OCI-LY3 (cell line): ENCODE results near the gene RAB6A.

Experiments
- H2AFZ ChIP-seq: fragments of 200-600, 300-600 bp; shearing (Covaris generic); 2 replicates; pipeline ENCODE4 v1.6.0; 2014; ENCODE audit warnings: antibody characterized with exemption, low read depth, low read length
- H3K27ac ChIP-seq: fragments of 200-600, 300-600 bp; sonication (generic); 2 replicates; pipeline ENCODE4 v1.5.1; 2014; ENCODE audit warnings: mild to moderate bottlenecking, low read length, moderate library complexity, mixed read lengths
- H3K27me3 ChIP-seq: fragments of 200-600, 300-600 bp; sonication (generic); 2 replicates; pipeline ENCODE4 v1.6.1; 2014; ENCODE audit warnings: low read depth, low read length, mixed read lengths
- H3K36me3 ChIP-seq: fragments of 200-600, 300-600 bp; sonication (generic); replicated peaks from 2 replicates; pipeline ENCODE3; 2014; ENCODE audit warnings: low read depth, low read length, mixed read lengths
- H3K4me1 ChIP-seq: fragments of 300-600, 200-600 bp; sonication (generic); 2 replicates; pipeline ENCODE4 v1.6.1; 2014; ENCODE audit warnings: low read length, mixed read lengths
- H3K4me2 ChIP-seq: fragments of 200-600, 300-600 bp; sonication (generic); 2 replicates; pipeline ENCODE4 v1.6.1; 2014; ENCODE audit warnings: low read length, mixed read lengths
- H3K4me3 ChIP-seq: fragments of 300-600, 200-600 bp; sonication (generic); 2 replicates; pipeline ENCODE4 v1.5.1; 2014; ENCODE audit warnings: antibody characterized with exemption, mild to moderate bottlenecking, low read length, moderate library complexity
- H3K79me2 ChIP-seq: fragments of 300-600, 200-600 bp; shearing (Covaris generic); 2 replicates; pipeline ENCODE4 v1.6.1; 2014; ENCODE audit warnings: mild to moderate bottlenecking, low read length, mixed read lengths
- H3K9ac ChIP-seq: fragments of 300-600, 200-600 bp; shearing (Covaris generic); 2 replicates; pipeline ENCODE4 v1.6.0; 2014; ENCODE audit warnings: mild to moderate bottlenecking, low read length, moderate library complexity
- H3K9me3 ChIP-seq: fragments of 200-600, 300-600 bp; shearing (Covaris generic); 2 replicates; pipeline ENCODE4 v1.6.1; 2014; ENCODE audit warnings: low read length, mixed read lengths; ENCODE audit not compliant: insufficient read depth
- H4K20me1 ChIP-seq: fragments of 200-600, 300-600 bp; sonication (generic); 2 replicates; pipeline ENCODE4 v1.6.1; 2016; ENCODE audit warnings: low read length, mixed read lengths; ENCODE audit not compliant: insufficient read depth
- CTCF ChIP-seq: fragments of 200-600, 300-600 bp; sonication (generic); IDR thresholded peaks from 2 replicates; pipeline ENCODE4 v1.5.1; 2014; ENCODE audit warnings: antibody characterized with exemption, low read length, low read depth
- EZH2phosphoT487 ChIP-seq: fragments of 200-600 bp; shearing (Covaris generic); IDR thresholded peaks from 2 replicates; pipeline ENCODE4 v1.6.1; 2018; ENCODE audit warnings: antibody characterized with exemption, mixed run types, low read depth

Gene RAB6A

GRCh38 chr11:73654482-73655021, 106.3 kb downstream of the RAB6A start:
- Histone ChIP-seq H3K4me1 (no peaks in the 10 kb centered on the region), H4K20me1 (no peaks in the 10 kb centered on the region), H3K27me3 (no peaks in the 10 kb centered on the region), H3K27ac (no peak overlapping the region), H3K79me2 (no peaks in the 10 kb centered on the region), H3K9ac (no peak overlapping the region), H3K9me3 (no peaks in the 10 kb centered on the region), H2AFZ (no peak overlapping the region), H3K4me2 (no peak overlapping the region), H3K4me3 (no peak overlapping the region), H3K36me3 (no peaks in the 10 kb centered on the region)
- TF ChIP-seq CTCF (no peak), EZH2phosphoT487 (no peak)

- Histone ChIP-seq H3K79me2 (no peaks in the 10 kb centered on the region), H3K27ac (no peak overlapping the region), H2AFZ (no peak overlapping the region), H3K4me1 (no peaks in the 10 kb centered on the region), H3K4me3 (no peak overlapping the region), H3K36me3 (no peaks in the 10 kb centered on the region), H3K27me3 (no peaks in the 10 kb centered on the region), H3K9ac (no peak overlapping the region), H4K20me1 (no peaks in the 10 kb centered on the region), H3K9me3 (no peaks in the 10 kb centered on the region), H3K4me2 (no peak overlapping the region)
- TF ChIP-seq EZH2phosphoT487 (no peak), CTCF (no peak)
These were observed 106.9 kb downstream of the RAB6A start for GRCh38 chr11:73653996-73654395.

GRCh38 chr11:73652856-73653559, 107.9 kb downstream of the RAB6A start:
- H4K20me1 ChIP-seq, result no peaks in the 10 kb centered on the region
- H3K4me1 ChIP-seq, result peaks cover 1% of the 10 kb centered on the region; the same call in 1 of the 2 replicates
- no peaks in the 10 kb centered on the region for H3K36me3 ChIP-seq
- TF ChIP-seq CTCF, result no peak
- no peak for TF ChIP-seq EZH2phosphoT487
- no peaks in the 10 kb centered on the region for H3K9me3 ChIP-seq
- H3K4me3 ChIP-seq, result no peak overlapping the region
- H3K4me2 ChIP-seq, result no peak overlapping the region
- no peak overlapping the region for H3K9ac ChIP-seq
- no peak overlapping the region for H2AFZ ChIP-seq
- no peak overlapping the region for H3K27ac ChIP-seq
- no peaks in the 10 kb centered on the region for H3K27me3 ChIP-seq
- no peaks in the 10 kb centered on the region for H3K79me2 ChIP-seq

- H3K9me3 ChIP-seq, result no peaks in the 10 kb centered on the region
- H3K27me3 ChIP-seq, result no peaks in the 10 kb centered on the region
These were observed 108.7 kb downstream of the RAB6A start for GRCh38 chr11:73652046-73652730.

More at GRCh38 chr11:73652046-73652730, 108.7 kb downstream of the RAB6A start:
- no peaks in the 10 kb centered on the region for H3K79me2 ChIP-seq
- H3K9ac ChIP-seq, result no peak overlapping the region
- no peak overlapping the region for H3K4me2 ChIP-seq
- H3K27ac ChIP-seq, result no peak overlapping the region
- H4K20me1 ChIP-seq, result no peaks in the 10 kb centered on the region
- peaks cover 6% of the 10 kb centered on the region; the same call in 1 of the 2 replicates for H3K4me1 ChIP-seq
- H2AFZ ChIP-seq, result no peak overlapping the region
- H3K4me3 ChIP-seq, result no peak overlapping the region
- TF ChIP-seq CTCF (no peak), EZH2phosphoT487 (no peak)
- no peaks in the 10 kb centered on the region for H3K36me3 ChIP-seq
